Measurements from ENCODE around the gene TMCO1.

DNA sequence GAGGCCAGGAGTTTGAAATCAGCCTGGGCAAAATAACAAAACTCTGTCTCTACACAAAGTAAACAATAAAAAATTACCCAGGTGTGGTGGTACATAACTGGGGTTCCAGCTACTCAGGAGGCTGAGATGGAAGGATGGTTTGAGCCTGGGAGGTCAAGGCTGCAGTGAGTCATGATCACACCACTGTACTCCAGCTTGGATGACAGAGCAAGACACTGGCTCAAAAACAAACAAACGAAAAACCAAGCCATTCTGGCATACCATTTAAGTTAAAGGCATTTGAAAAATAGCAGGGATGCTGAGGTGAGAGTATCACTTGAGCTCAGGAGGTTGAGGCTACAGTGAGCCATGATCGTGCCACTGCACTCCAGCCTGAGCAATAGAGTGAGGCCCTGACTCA, 65.0 kb downstream of the TMCO1 start:
- TF ChIP-seq CTCF (conservative IDR thresholded peaks at IDR 0.05) = no peak
- no peak for TF ChIP-seq EZH2 (IDR thresholded peaks at IDR 0.05; ENCODE audit: low read depth)
